Dedifferentiated amniotic fluid mesenchymal stem cell (primary cell): ENCODE data around the gene EFHD2.

Source experiments
- DNase-seq: peaks from one replicate; pipeline ENCODE4 v3.0.0-alpha.2; 2016; ENCODE audit errors: extremely low spot score

The EFHD2 gene

GRCh38 chr1:15476927-15477326 is 67.2 kb downstream of the EFHD2 start:
- no peak for DNase-seq

- DNase-seq = no peak
Measured at GRCh38 chr1:15477646-15478212, 68.0 kb downstream of the EFHD2 start.
